ENCODE data around the gene BHLHE41. TPM values are rescaled to one million over a fixed set of nuclear protein-coding genes. Genes with fewer than 3 reads are reported as not detected.

Gene BHLHE41
- total RNA-seq, 1 donor: 4.3 TPM

DNA sequence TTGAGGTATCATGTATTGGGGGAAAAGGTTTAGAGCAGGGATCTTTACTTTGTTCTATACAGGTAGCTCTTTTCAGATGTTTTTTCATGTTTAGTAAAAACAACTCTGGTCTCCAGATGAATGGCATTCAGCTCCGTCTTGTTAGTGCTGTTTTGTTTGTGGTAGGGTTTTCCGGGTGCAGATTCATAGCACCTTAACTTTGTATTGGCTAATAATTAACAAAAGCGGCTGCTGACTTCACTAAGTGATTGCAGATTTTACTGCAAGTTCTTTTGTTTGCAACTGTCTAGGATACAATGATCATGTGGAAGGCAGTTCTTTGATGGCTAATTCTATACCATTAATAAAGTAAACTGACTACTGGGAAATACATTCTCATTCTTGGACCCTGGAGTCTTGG is 32.2 kb upstream of the BHLHE41 start:
- H3K27me3 ChIP-seq (ENCODE audit: insufficient read depth, low read length): no peaks in the 10 kb centered on the region
- H3K79me2 ChIP-seq (ENCODE audit: insufficient read depth, low read length): no peaks in the 10 kb centered on the region
- no peak for DNase-seq (ENCODE audit: insufficient read length, low spot score, missing footprints)
- peaks cover 23% of the 10 kb centered on the region for H3K4me1 ChIP-seq (ENCODE audit: insufficient read depth, low read length)
- H2AFZ ChIP-seq (ENCODE audit: low read length): no peak overlapping the region
- no peaks in the 10 kb centered on the region for H4K20me1 ChIP-seq (ENCODE audit: insufficient read depth, low read length)
- no peak overlapping the region for H3K4me2 ChIP-seq (ENCODE audit: insufficient read depth, low read length)
- no peak overlapping the region for H3K4me3 ChIP-seq (ENCODE audit: insufficient read depth, low read length)
- no peaks in the 10 kb centered on the region for H3K36me3 ChIP-seq (ENCODE audit: insufficient read depth, low read length)
- no peaks in the 10 kb centered on the region for H3K9me3 ChIP-seq (ENCODE audit: low read depth, low read length)
- no peak overlapping the region for H3K27ac ChIP-seq (ENCODE audit: low read depth, low read length)
- no peak for TF ChIP-seq CTCF (IDR thresholded peaks at IDR 0.05; ENCODE audit: extremely low read depth, low read depth, low read length)

DNA sequence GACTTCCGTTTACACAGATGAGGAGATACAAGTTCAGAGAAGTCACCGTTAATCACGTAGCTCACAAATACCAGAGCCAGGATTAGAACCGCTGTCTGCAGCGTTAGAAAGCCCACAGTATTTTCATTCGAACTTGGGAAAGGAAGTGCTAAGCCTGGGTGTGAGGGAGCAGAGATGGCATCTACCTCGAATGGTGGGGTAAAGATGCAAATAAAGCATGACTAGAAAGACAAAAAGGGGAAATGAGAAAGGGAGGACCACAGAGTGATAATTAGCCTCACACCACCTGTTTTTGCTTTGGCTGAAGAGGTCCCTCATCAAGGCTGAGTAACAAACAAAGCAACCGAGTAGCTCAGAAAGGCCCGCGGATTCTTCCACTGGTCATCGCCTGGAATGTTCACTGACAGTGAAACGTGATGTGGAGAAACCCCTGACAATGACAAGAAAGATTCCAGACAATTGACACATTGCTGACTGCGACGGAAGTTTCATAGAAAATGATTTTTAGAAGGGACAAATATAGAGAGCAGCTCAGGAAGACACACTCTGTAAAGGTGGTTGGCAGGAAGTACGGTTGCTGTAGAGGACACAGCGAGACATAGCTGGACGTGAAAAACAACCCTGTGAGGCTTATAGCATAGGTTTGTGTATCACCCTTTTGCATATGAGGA is 31.5 kb upstream of the BHLHE41 start:
- H3K4me1 ChIP-seq (ENCODE audit: insufficient read depth, low read length): peaks cover 30% of the 10 kb centered on the region
- no peaks in the 10 kb centered on the region for H3K9me3 ChIP-seq (ENCODE audit: low read depth, low read length)
- H4K20me1 ChIP-seq (ENCODE audit: insufficient read depth, low read length): no peaks in the 10 kb centered on the region
- no peaks in the 10 kb centered on the region for H3K79me2 ChIP-seq (ENCODE audit: insufficient read depth, low read length)
- no peaks in the 10 kb centered on the region for H3K36me3 ChIP-seq (ENCODE audit: insufficient read depth, low read length)
- H2AFZ ChIP-seq (ENCODE audit: low read length): no peak overlapping the region
- H3K4me3 ChIP-seq (ENCODE audit: insufficient read depth, low read length): no peak overlapping the region
- no peak for TF ChIP-seq CTCF (IDR thresholded peaks at IDR 0.05; ENCODE audit: extremely low read depth, low read depth, low read length)
- H3K4me2 ChIP-seq (ENCODE audit: insufficient read depth, low read length): no peak overlapping the region
- no peak for DNase-seq (ENCODE audit: insufficient read length, low spot score, missing footprints)
- H3K27me3 ChIP-seq (ENCODE audit: insufficient read depth, low read length): no peaks in the 10 kb centered on the region
- no peak overlapping the region for H3K27ac ChIP-seq (ENCODE audit: low read depth, low read length)

DNA sequence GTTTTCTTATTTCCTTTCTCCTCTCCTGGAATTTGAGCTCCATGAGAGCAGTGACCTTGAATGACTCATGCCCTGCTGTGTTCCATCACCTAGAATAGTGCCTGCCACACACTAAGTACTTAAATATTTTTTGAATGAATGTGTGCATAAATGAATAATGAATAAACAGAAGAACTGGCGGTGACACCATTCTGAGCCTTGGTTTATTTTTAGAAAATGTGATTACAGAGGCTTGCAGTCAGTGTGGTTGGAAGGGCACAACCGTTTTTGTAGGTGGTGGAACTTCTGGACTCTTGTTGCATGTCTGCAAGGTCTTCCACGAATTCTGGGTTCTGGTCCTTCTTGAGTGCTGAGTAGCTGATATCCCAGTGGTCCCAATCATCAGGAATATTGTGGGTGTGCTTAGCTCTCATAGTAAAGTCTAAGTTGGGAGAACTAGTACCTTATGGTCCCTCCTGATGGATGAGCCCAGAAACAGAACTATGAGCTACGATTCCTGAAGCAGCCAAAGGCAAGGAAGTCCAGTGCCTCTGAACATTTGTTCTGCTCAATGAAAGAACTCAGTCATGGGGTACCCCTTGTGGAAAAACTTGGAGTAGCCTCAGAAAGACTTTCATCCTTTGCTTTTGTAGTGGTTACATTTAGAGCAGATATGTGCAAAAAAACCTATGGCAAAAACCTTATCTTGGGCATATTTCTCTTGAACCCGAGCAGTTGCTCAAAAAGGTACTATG is 28.8 kb upstream of the BHLHE41 start:
- peak overlapping the region; percentile 26 for H3K4me3 ChIP-seq (ENCODE audit: insufficient read depth, low read length)
- no peaks in the 10 kb centered on the region for H3K36me3 ChIP-seq (ENCODE audit: insufficient read depth, low read length)
- peak overlapping the region; percentile 82 for H3K27ac ChIP-seq (ENCODE audit: low read depth, low read length)
- peak; percentile 81 for DNase-seq (ENCODE audit: insufficient read length, low spot score, missing footprints)
- no peaks in the 10 kb centered on the region for H3K79me2 ChIP-seq (ENCODE audit: insufficient read depth, low read length)
- peak; percentile 50 for TF ChIP-seq CTCF (IDR thresholded peaks at IDR 0.05; ENCODE audit: extremely low read depth, low read depth, low read length)
- peak overlapping the region; percentile 76 for H3K4me2 ChIP-seq (ENCODE audit: insufficient read depth, low read length)
- H2AFZ ChIP-seq (ENCODE audit: low read length): peak overlapping the region; percentile 79
- no peaks in the 10 kb centered on the region for H3K27me3 ChIP-seq (ENCODE audit: insufficient read depth, low read length)
- H3K4me1 ChIP-seq (ENCODE audit: insufficient read depth, low read length): peaks cover 45% of the 10 kb centered on the region
- no peaks in the 10 kb centered on the region for H4K20me1 ChIP-seq (ENCODE audit: insufficient read depth, low read length)
- no peaks in the 10 kb centered on the region for H3K9me3 ChIP-seq (ENCODE audit: low read depth, low read length)

DNA sequence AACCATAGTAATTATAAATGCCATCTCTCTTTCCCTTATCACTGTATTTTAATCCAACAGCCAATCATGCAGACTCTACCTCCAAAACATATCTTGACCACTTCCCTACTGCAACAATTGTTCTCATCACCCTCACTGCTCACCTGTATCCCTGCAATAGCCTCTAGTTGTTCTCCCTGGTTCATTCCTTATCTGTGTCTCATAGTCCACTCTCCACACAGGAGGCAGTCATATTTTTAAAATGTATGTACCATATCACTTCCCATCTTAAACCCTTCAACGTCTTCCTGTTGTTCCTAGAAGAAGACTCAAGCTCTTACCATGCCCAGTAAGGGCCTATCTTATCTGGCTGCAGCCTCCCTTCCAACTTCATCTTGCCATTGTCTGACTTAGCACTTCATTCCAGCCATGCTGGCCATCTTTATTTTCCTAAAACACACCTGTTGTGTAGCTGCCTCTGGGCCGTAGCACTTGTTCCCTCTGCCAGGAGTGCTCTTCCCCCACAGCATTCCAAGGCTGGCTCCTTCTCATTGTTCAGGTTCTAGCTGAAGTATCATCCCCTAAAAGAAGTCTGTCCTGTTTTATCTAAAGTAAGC is 27.8 kb upstream of the BHLHE41 start:
- DNase-seq (ENCODE audit: insufficient read length, low spot score, missing footprints): no peak
- H3K4me3 ChIP-seq (ENCODE audit: insufficient read depth, low read length): no peak overlapping the region
- no peaks in the 10 kb centered on the region for H3K79me2 ChIP-seq (ENCODE audit: insufficient read depth, low read length)
- peak overlapping the region; percentile 76 for H3K4me2 ChIP-seq (ENCODE audit: insufficient read depth, low read length)
- no peak for TF ChIP-seq CTCF (IDR thresholded peaks at IDR 0.05; ENCODE audit: extremely low read depth, low read depth, low read length)
- peak overlapping the region; percentile 62 for H3K27ac ChIP-seq (ENCODE audit: low read depth, low read length)
- no peaks in the 10 kb centered on the region for H4K20me1 ChIP-seq (ENCODE audit: insufficient read depth, low read length)
- no peaks in the 10 kb centered on the region for H3K9me3 ChIP-seq (ENCODE audit: low read depth, low read length)
- H3K27me3 ChIP-seq (ENCODE audit: insufficient read depth, low read length): no peaks in the 10 kb centered on the region
- no peaks in the 10 kb centered on the region for H3K36me3 ChIP-seq (ENCODE audit: insufficient read depth, low read length)
- H3K4me1 ChIP-seq (ENCODE audit: insufficient read depth, low read length): peaks cover 45% of the 10 kb centered on the region
- H2AFZ ChIP-seq (ENCODE audit: low read length): no peak overlapping the region

Measured in osteoblast (primary cell).